Measurements from ENCODE around the gene SURF1.
"Not testable (repeated sequence)": the region's sequence is repeated elsewhere in the genome, so short reads cannot be mapped to it uniquely, and the experiment has no call there.

Gene SURF1

DNA sequence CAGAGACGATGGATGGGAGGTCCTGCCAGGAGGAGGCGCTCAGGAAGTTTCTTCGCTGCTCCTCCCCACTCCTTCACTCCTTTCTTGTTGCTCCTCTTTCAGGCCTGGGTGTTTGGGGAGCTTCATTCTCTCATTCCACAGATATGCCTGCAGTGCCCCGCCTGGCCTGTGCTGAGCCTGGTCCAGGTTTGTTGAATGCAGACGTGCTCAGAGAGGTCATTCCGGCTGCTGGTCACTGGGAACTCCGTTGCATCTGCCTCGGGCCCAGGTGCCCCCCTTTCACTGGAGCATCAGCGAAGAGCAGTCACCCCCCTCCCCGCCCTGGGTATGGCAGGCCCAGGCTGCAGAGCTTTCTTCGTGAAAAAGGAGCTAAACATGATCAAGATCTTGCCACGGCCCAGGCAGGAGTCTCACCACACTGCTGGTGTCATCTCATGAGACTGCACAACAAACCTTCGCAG lies 35.8 kb downstream of the SURF1 start:
- DNase-seq = no peak

DNA sequence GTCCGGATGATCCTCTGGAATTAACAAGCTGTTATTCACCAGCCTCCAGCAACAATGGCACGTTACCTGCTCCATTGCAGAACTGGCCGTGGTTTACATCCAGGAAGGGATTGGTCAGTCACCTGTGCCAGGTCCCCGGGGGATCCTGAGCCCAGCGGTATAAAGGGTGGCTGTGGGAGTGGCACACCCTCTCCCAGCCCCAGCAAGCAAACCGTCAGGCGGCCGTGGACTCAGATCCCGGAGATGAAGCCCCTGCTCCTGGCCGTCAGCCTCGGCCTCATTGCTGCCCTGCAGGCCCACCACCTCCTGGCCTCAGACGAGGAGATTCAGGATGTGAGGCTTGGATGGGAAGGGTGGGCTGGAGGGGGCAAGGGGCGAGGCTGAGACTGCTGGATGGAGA lies 38.7 kb downstream of the SURF1 start:
- DNase-seq = not testable (repeated sequence)

DNA sequence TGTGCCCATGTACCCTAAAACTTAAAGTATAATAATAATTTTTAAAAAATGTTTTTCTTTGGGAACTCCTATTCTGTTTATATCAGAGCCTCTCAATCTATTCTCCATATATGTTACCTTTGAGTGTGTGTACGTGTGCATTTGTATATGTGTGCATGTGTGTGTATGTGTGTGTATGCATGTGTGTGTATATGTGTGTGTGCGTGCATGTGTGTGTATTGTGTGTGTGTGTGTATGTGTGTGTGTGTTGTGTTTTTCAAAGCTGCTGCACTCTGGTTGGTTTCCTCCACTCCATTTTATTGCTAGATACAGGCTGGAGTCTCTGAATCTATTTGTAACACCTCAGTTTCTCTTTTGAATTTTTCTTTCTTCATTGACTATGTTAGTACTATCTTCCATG lies 40.3 kb downstream of the SURF1 start:
- no peak for DNase-seq

DNA sequence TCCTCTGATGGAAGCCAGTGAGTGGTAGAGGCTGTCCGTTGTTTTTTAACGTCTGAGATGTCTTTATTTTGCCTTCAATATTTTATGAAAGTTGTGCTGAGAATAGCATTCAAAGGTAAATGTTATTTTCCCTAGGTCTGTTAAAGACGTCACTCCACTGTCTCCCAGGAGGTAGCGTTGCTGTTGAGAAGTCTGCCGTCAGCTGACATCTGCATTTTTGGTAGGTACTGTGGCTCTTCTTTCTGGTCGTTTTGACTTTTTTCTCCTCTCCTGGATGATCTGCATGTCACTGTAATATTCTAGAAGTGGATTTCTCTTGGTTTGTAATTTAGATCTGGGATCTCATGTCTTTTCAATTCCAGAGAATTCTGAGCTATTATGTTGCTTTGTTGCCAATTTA lies 46.7 kb downstream of the SURF1 start:
- no peak for DNase-seq

DNA sequence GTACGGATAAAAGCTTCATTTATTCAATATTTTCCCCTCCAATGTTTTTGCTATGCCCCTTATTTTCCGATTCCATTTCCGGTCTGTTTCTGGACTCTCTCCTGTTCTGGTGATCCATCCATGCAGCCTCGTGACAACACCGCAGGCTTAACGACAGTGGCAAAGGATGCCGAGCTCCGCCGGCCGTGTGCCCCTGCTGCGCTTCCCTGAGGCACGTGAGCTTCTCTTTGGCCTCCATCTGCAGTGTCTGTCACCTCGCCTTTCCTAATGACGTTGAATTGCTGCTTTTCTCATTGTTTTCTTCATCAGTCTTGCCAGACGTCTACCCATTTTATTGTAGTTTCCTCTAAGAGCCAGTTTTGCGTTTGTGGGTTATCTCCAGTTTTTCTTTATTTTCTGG lies 49.0 kb downstream of the SURF1 start:
- DNase-seq = no peak

DNA sequence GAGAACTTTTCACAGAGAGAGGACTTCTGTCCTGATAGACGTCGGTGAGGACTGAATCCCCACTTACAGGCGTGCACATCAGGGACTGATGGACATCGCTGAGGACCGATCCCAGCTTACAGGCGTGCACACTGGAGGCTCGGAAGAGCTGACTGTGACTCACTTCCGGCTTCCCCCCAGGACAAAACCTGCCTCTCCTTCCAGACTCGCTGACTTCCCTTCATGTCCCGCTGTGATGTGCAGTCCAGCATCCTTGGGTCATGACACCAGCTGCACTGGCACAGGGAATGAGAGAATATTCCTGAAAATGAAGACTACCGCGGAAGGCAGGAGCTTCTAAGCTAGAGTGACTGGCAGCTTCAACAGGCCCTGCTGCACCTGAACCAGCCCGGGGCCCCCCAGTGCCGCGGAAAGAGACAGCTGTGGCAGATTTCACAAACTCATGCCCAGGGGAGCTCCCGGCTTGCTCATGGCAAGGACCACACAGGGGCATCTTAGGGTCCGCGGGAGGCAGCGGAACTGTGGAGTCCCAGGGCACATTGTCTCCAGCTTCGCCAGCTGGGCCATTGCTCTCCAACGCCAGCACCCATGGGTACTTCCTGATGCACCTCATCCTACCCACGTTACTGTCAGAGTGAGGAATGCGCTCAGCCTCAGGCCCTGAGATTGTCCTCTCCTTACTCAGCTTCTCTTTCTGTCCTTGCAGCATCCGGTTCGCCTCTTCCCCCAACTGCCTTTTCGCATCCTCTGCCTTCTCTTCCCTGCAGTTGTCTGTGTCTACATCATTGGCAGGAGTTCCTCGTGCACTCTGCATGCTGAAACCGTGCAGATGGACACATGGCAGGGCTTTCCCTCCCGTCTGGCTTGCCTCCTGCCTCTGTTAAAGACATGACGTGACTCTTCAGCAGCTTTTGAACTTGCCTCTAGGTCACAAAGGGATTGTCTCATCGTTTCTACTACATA lies 49.8 kb downstream of the SURF1 start:
- DNase-seq = no peak

DNA sequence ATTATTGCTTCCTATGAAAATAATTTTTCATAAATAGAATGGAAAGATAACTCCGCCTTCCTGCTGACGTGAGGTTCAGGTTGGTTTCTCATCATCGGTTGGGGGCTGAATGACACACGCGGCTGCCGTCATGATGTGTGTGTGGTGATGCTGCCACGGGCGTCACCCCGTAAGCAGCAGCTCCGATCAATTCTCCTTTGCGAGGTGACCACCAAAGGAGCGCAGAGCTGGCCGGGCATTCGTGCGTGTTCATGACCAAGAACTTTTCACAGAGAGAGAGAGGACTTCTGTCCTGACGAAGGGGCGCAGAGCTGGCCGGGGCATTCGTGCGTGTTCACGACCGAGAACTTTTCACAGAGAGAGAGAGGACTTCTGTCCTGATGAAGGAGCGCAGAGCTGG lies 50.6 kb downstream of the SURF1 start:
- DNase-seq = no peak

DNA sequence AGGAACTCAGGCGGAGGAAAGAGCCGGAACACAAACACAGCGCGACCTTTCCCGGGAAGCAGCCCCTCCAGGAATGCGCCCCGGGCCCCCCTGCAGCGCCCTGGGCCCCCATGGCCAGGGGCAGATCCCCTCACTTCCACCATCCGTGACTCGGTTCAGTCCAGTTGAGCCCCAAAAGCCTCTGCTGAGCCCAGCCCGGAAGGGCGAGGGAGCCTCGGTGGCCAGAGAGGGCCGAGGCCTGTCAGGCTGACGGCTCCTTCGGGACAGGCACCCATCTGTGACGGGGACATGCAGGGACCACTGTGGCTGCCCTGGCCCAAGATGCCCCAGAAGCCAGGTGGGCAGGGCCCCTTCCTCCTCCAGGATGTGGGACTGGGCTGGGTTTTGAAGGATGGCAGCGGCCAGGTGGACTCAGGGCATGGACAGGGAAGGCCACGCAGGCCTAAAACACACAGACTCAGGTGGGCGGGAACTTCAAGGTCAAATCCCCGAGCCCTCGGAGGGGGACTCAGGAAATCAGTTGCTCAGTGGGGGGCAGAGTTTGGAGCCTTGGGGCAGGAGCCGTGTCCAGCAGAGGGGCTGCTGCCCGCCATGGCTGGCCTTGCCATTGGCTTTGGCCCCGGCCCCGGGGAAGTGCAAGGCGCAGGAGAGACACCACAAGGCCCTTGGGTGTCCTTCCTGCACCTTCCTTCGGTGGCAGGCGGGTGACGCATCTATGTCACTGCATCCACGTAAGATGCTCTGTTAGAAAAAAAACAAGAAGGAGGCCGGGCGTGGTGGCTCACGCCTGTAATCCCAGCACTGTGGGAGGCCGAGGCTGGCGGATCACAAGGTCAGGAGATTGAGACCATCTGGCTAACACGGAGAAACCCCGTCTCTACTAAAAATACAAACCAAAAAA lies 51.6 kb downstream of the SURF1 start:
- DNase-seq = no peak

DNA sequence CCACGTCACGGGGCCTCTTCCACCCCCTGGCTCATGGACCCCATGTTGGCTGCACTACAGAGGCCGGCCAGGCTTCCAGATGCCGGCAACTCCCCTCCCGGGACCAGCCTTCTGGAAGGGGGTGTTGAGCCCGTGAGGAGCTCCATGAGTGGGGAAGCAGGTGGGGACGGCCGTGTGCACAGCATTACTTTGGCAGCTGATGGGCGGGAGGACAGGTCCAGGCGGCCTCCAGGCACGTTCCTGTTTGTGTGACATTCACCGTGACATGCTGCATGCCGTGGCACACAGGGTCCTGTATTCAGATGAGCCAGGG lies 52.2 kb downstream of the SURF1 start:
- DNase-seq = no peak

DNA sequence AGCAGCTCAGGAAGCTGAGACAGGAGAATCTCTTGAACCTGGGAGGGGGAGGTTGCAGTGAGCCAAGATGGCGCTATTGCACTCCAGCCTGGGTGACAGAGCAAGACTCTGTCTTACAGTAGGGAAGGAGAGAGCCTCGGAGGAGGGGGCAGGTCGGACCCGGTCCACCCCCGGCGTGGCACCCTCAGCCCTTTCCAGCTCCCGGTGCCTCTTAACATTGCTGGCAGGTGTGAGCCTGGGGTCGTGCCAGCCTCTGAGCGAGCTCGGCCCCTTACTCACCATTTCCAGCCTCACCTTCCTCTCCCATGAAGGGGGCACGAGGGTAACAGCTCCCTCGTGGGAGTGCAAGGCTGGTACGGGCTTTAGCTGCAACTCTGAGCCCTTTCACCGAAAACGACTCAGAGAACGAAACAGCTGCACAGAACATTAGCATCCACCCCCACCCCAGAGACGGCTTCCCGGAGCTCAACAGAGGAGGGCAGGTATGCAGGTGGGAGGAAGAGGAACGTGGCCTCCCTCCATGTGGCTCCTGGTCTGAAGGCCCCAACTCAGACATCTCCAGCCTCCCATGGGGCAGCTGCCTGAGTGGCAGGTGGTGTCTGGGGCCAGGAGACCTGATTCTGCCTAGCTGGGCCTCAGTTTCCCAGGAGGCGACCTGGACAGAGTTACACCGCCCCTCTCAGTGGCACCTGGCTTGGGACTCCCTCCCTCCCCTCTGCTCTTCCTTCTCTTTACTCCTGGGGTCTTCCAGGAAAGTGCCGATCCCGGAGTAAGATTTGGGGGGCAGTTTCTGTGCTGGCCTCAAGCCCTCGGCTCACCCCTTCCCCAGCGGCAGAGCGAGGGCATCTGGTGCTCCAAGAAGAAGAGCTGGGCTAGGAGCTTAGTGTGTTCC lies 52.8 kb downstream of the SURF1 start:
- no peak for DNase-seq

Measured in NCI-H2081 (cell line).